Activated T-cell treated with anti-CD3 and anti-CD28 coated beads, Interleukin-2, amount 50 U/mL, for 72 hours (primary cell): ENCODE measurements around the gene PJA2. TPM values are rescaled to one million over a fixed set of nuclear protein-coding genes. Genes with fewer than 3 reads are reported as not detected.
A peak's percentile ranks its signal among the peaks of the same experiment; 100 is the strongest.
"Not testable (repeated sequence)": the region's sequence is repeated elsewhere in the genome, so short reads cannot be mapped to it uniquely, and the experiment has no call there.

Experiments used
- ATAC-seq, 2 donors: fragments of 150-1000 bp; cut with Tn5 transposase; replicated peaks in 1 of 2; 2 replicates each; pipeline ENCODE4 v1.10.0; 2021; ENCODE audit warnings: moderate library complexity in 2 of 2, mild to moderate bottlenecking in 1 of 2
- DNase-seq, 2 donors: peaks; one replicate each; pipeline ENCODE4 v3.0.0; 2021 to 2022; ENCODE audit warnings: mixed read lengths in 1 of 2
- H3K27ac Mint-ChIP-seq: one replicate; pipeline ENCODE4 v1.8.0; 2022; ENCODE audit warnings: mild to moderate bottlenecking, moderate library complexity, mixed read lengths
- H3K27me3 Mint-ChIP-seq: one replicate; pipeline ENCODE4 v1.8.0; 2022; ENCODE audit warnings: low read depth, mixed read lengths
- H3K36me3 Mint-ChIP-seq, 2 donors: one replicate each; pipeline ENCODE4 v1.8.0; 2022; ENCODE audit warnings: mixed read lengths in 2 of 2, mild to moderate bottlenecking in 1 of 2; ENCODE audit not compliant: insufficient read depth in 2 of 2
- H3K4me1 Mint-ChIP-seq: one replicate; pipeline ENCODE4 v1.8.0; 2022; ENCODE audit warnings: low read depth, mixed read lengths
- H3K4me3 Mint-ChIP-seq, 2 donors: one replicate each; pipeline ENCODE4 v1.8.0; 2022; ENCODE audit warnings: mild to moderate bottlenecking in 2 of 2, mixed read lengths in 2 of 2, moderate library complexity in 2 of 2
- H3K9me3 Mint-ChIP-seq, 2 donors: one replicate each; pipeline ENCODE4 v1.8.0; 2022; ENCODE audit warnings: mixed read lengths in 2 of 2
- total RNA-seq, 2 donors: library from RNA; stranded (reverse); gene quantifications; one replicate each; pipeline ENCODE4 v1.2.3, GENCODE V29; 2022

The PJA2 gene, protein sequence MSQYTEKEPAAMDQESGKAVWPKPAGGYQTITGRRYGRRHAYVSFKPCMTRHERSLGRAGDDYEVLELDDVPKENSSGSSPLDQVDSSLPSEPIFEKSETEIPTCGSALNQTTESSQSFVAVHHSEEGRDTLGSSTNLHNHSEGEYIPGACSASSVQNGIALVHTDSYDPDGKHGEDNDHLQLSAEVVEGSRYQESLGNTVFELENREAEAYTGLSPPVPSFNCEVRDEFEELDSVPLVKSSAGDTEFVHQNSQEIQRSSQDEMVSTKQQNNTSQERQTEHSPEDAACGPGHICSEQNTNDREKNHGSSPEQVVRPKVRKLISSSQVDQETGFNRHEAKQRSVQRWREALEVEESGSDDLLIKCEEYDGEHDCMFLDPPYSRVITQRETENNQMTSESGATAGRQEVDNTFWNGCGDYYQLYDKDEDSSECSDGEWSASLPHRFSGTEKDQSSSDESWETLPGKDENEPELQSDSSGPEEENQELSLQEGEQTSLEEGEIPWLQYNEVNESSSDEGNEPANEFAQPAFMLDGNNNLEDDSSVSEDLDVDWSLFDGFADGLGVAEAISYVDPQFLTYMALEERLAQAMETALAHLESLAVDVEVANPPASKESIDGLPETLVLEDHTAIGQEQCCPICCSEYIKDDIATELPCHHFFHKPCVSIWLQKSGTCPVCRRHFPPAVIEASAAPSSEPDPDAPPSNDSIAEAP
- total RNA-seq: 10 to 100 TPM; 62.5 to 66.2 TPM

DNA sequence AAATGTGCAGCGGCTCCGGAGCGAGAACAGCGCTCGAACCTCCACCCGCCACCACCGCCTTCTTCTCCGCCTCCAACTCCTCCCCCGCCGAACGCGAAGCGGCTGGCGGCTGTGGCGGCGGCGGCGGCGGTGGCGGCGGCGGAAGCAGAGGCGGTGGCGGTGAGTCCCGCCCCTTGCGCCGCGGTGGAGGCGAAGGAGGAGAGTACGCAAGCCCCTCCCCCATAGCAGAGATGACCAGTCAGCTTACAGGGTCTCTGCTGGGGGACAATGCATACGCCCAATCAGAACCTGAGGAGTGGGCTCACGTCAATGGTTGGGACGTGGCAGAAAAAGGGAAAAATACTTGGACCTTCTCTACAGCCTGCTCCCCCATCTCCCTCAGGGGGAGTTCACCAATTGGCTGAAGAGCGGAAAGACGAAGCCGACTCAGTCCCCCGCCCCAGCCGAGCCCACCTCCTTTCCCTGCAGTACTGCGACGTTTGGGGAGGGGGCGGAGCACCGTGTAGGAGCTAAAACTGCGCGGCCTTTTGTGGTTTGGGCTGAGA lies at the start of gene PJA2:
PJA2 (minus strand) TSS at position 131 of the 545 bp plus-strand sequence. CDS start 26,541 bp downstream, outside the sequence.
- Mint-ChIP-seq H3K9me3 (peaks cover 6 to 8% of the 10 kb centered on the region in 2 donors), H3K27ac (peak within 1 kb of the TSS; percentile 99), H3K4me3 (peak within 1 kb of the TSS; percentile 88 to 100), H3K27me3 (no peaks in the 10 kb centered on the region), H3K4me1 (peaks cover 48% of the 10 kb centered on the region), H3K36me3 (peaks cover 7 to 13% of the 10 kb centered on the region in 2 donors)
- ATAC-seq (peak; percentile 87), DNase-seq (peak; percentile 97)

DNA sequence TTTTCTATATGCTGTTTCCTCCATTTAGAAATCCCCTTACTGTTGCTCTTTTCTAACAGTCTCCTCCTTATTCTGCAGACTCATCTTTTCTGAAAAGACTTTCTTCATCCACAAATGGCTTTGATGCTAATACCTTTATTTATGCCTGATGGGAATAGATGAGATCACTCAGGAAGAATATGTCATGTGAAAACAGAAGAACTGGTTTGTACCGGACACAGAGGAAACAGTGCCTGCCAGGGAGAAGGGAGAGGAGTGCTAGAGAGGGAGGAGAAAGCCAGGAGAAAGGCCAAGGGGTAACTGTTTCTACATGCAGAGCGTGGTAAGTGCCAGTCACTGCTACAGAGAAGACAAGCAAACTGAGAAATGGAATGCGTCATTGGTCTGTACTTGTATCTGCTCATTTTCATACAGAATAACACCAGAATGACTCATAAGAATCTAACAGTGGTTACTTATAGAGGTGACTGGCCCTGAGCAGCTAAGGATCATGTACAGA lies 45.9 kb upstream of the PJA2 start:
- Mint-ChIP-seq H3K4me3 (peak overlapping the region; percentile 57 to 72), H3K9me3 (peaks cover 0 to 3% of the 10 kb centered on the region in 2 donors), H3K27me3 (peaks cover 12% of the 10 kb centered on the region), H3K4me1 (peaks cover 7% of the 10 kb centered on the region), H3K27ac (peak overlapping the region; percentile 35), H3K36me3 (peaks cover 1 to 6% of the 10 kb centered on the region in 2 donors)
- ATAC-seq (peak; percentile 100), DNase-seq (peak; percentile 19 to 30)

DNA sequence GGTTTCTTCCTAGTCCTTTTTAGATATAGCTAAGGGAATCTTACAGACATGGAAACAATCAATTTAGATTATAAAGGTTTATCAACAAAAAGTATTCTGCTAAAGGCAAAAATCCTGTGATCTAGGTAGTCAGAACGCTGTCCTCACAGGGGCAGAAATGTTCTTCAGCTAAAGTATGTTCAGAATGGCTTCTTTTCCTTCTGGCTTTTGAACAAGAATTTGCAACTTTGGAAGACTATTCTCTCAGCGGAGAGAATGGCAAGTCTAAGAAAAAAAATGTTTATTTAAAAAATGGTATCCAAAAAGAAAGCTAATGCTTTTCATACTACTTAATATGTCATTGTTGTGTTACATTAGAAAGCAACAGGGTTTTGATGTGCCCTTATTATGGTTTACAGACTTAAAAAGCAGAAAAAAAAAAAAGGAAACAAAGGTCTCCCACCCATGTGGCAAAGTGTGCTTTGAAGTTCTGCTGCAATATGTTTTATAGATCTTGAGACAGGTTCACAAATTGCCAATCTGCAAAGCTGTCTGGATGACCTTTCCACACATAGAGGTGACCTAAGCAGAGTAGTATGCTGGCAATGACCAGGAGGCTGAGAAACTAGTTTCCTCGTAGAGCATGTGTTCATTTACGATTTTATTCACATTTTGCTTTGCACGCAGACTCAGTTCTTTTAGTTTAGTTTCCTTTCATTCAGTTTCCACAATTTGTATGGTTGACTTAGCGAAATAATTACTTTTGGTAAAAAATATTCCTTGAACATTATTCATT lies 45.1 kb upstream of the PJA2 start:
- peaks cover 0 to 3% of the 10 kb centered on the region in 2 donors for H3K9me3 Mint-ChIP-seq
- ATAC-seq (no peak), DNase-seq (no peak)
- H3K36me3 Mint-ChIP-seq: peaks cover 1 to 4% of the 10 kb centered on the region in 2 donors
- peaks cover 7% of the 10 kb centered on the region for H3K4me1 Mint-ChIP-seq
- H3K4me3 Mint-ChIP-seq: peak overlapping the region; percentile 57 to 72
- H3K27ac Mint-ChIP-seq: no peak overlapping the region
- peaks cover 12% of the 10 kb centered on the region for H3K27me3 Mint-ChIP-seq

DNA sequence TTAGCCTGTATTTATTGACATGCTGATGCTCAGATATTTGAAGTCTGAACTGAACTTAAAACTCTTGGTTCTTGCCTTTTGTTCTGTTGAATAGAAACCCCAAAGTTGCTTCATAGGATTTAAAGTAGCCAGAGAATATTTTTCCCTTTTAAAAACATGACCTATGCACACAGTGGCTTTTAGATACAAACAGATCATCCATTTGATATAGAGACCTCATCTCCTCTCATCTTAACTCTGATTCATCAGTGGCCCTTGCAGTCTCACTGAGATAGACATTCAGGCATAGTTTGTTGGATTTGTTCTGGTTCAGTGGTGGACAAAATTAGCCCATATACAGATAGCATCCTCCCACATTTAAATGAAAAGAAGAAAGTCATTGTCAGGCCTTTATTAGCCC lies 43.5 kb upstream of the PJA2 start:
- H3K36me3 Mint-ChIP-seq: peaks cover 1 to 2% of the 10 kb centered on the region in 2 donors
- H3K27me3 Mint-ChIP-seq: peaks cover 7% of the 10 kb centered on the region
- H3K9me3 Mint-ChIP-seq: peaks cover 0 to under 1% of the 10 kb centered on the region in 2 donors
- H3K4me3 Mint-ChIP-seq: no peak overlapping the region
- ATAC-seq: no peak
- H3K4me1 Mint-ChIP-seq: peaks cover 7% of the 10 kb centered on the region
- H3K27ac Mint-ChIP-seq: peak overlapping the region; percentile 40
- DNase-seq: no peak

DNA sequence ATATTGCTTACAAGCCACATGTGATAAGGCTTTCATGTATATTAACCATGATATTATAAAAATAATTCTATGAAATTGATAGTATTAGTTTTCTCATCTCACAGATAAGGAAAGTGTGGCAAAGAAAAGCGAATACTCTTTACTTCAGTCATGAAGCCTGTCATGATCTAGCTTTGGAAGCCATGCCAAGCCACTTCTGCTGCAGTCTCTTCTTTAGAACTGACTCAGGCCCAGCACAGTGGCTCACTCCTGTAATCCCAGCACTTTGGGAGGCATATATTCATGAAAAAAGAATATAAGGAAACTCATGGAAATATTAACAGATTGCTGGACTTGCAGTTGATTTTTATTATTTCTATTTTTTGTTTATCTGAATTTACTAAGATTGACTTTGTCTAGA lies 42.9 kb upstream of the PJA2 start:
- Mint-ChIP-seq H3K27me3 (peaks cover 6% of the 10 kb centered on the region), H3K4me3 (no peak overlapping the region), H3K27ac (no peak overlapping the region), H3K9me3 (no peaks in the 10 kb centered on the region), H3K4me1 (peaks cover 7% of the 10 kb centered on the region), H3K36me3 (peaks cover 1 to 2% of the 10 kb centered on the region in 2 donors)
- no peak for ATAC-seq
- DNase-seq: no peak

DNA sequence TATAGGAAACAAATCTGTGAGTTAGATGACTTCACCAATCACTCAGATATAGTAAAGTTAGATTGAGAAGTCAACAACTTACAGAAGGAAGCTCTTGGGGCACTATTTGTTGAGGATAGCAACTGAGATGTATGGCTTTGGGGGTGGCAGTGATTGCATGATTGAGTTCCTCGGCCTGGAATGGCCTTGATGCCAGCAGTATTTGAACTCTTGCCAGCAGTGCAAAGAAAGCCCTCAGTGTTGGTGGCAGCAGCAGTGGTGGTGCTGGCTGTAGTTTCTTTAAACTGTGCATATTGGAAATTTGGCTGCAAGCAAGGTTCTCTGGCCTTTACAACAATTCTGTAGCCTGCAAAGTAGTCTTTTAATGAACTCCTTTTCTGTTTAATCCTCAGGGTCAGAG lies 41.4 kb upstream of the PJA2 start:
- H3K4me1 Mint-ChIP-seq: peaks cover 7% of the 10 kb centered on the region
- H3K36me3 Mint-ChIP-seq: no peaks in the 10 kb centered on the region
- DNase-seq (no peak), ATAC-seq (no peak)
- no peak overlapping the region for H3K27ac Mint-ChIP-seq
- peaks cover 6% of the 10 kb centered on the region for H3K27me3 Mint-ChIP-seq
- no peaks in the 10 kb centered on the region for H3K9me3 Mint-ChIP-seq
- H3K4me3 Mint-ChIP-seq: no peak overlapping the region

DNA sequence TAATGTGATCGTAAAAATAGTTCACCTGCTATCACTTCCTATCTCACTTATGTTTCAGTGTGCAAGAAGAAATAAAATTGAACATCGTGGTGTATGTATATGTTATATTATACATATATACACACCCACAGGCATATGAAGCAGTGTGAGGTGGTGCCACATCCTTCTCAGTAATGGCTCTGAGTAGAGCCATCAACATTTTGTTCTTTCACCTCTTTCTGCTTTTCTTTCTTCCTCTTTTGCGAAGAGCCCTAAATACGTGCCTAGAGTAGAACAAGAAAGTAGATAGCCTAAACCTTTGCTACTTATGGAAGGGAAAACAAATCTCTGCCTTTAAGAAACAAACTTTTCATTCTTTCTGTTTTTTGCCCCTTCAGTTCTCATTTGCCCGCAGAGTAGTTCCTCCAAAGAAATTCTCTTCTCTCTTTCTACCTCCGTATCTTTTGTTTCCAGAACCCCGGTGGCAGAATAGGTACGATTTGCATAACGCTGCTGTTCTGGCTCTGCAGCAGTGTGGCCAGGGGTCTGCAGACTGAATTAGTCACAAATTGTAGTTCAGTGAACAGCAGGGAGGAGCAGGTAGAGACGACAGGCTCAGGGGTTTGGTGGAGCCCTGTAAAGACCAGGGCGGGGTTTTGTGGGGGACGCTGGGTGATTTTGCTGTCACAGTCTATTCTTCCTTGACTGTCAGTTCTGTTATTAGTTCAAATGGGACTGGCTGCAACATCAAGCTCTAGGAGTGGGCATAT lies 40.5 kb upstream of the PJA2 start:
- peaks cover under 1% of the 10 kb centered on the region for H3K4me1 Mint-ChIP-seq
- no peak for ATAC-seq

DNA sequence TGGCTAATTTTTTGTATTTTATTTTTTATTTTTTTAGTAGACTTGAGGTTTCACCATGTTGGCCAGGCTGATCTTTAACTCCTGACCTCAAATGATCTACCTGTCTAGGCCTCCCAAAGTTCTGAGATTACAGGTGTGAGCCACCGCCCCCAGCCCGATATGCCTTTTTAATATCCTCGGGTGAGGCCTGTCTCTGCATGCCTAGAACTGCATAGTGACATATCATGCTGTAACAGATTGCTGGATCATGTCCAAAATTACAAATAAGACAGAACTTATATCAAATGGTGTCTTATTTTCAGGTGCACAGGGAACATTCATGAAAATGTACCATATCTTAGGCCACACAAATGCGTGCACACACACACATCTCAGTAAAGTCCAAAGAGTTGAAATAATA lies 39.1 kb upstream of the PJA2 start:
- Mint-ChIP-seq H3K27me3 (no peaks in the 10 kb centered on the region), H3K9me3 (no peaks in the 10 kb centered on the region), H3K36me3 (peaks cover 0 to 3% of the 10 kb centered on the region in 2 donors), H3K4me1 (no peaks in the 10 kb centered on the region), H3K27ac (no peak overlapping the region), H3K4me3 (no peak overlapping the region)
- DNase-seq (no peak), ATAC-seq (no peak)

More for the DNA sequence above, 40.5 kb upstream of the PJA2 start:
- Mint-ChIP-seq H3K27ac (no peak overlapping the region), H3K36me3 (no peaks in the 10 kb centered on the region), H3K4me3 (peak overlapping the region in 1 of 2 donors; percentile 27), H3K9me3 (no peaks in the 10 kb centered on the region), H3K27me3 (peaks cover 1% of the 10 kb centered on the region)
- no peak for DNase-seq

DNA sequence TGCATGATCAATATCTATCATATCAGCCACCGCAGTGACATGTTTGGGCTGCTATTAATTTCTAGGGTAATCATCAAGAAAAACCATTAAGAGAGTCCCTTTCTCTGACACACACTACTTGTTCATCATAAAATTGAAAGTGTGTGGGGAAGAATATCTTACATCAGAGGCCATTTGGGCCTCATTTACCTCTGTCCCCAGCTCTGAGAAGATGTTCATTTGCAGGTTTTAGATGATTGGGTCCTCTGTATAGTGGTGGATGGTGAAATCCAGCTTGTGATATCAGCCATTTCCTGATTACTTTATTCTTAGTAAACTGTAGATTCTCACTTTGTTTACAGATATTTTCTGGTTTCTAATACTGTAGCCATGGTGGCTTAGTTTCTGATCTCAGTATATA lies 29.8 kb upstream of the PJA2 start:
- H3K36me3 Mint-ChIP-seq: no peaks in the 10 kb centered on the region
- H3K27me3 Mint-ChIP-seq: no peaks in the 10 kb centered on the region
- H3K4me1 Mint-ChIP-seq: no peaks in the 10 kb centered on the region
- H3K9me3 Mint-ChIP-seq: no peaks in the 10 kb centered on the region
- DNase-seq (no peak), ATAC-seq (peak in 1 of 2 donors; percentile 30)
- H3K4me3 Mint-ChIP-seq: no peak overlapping the region
- no peak overlapping the region for H3K27ac Mint-ChIP-seq

DNA sequence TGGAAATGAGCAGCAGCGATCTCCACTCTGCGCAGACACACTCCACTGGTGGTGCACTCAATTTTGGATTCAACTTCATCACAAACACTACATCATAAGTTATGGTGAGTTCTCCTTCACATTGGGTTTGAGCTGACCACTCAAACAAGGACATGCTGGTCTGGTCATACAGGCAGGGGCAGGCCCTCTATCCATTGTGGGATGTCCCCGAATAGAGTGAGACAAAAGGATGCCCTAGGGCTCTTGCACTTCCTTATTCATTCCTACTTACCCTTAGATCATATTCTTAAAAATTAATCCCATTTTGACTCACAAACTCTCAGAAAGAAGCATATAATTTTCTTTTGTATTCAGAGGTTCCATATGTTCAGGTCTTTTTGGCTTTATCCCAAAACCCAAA lies 16.3 kb upstream of the PJA2 start:
- no peak overlapping the region for H3K4me3 Mint-ChIP-seq
- DNase-seq: no peak
- peaks cover 10% of the 10 kb centered on the region for H3K27me3 Mint-ChIP-seq
- no peak overlapping the region for H3K27ac Mint-ChIP-seq
- H3K9me3 Mint-ChIP-seq: no peaks in the 10 kb centered on the region
- no peaks in the 10 kb centered on the region for H3K4me1 Mint-ChIP-seq
- H3K36me3 Mint-ChIP-seq: no peaks in the 10 kb centered on the region
- ATAC-seq: no peak

DNA sequence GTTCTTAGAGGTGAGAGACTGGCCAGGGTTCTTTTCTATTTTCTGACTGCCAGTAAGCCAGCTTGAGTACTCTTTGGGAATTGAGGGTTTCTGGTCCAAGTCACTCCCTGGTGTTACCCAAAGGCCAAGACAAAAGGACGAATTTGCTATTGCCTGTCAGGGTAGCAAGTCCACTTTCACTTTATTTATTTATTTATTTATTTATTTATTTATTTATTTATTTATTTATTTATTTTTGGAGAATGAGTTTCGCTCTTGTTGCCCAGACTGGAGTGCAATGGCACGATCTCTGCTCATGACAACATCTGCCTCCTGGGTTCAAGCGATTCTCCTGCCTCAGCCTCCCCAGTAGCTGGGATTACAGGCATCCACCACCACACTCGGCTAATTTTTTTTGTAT lies 15.7 kb upstream of the PJA2 start:
- not testable (repeated sequence) for H3K36me3 Mint-ChIP-seq, DNase-seq, H3K4me1 Mint-ChIP-seq, ATAC-seq, H3K27ac Mint-ChIP-seq, H3K9me3 Mint-ChIP-seq, H3K4me3 Mint-ChIP-seq
- peaks cover 10% of the 10 kb centered on the region for H3K27me3 Mint-ChIP-seq

DNA sequence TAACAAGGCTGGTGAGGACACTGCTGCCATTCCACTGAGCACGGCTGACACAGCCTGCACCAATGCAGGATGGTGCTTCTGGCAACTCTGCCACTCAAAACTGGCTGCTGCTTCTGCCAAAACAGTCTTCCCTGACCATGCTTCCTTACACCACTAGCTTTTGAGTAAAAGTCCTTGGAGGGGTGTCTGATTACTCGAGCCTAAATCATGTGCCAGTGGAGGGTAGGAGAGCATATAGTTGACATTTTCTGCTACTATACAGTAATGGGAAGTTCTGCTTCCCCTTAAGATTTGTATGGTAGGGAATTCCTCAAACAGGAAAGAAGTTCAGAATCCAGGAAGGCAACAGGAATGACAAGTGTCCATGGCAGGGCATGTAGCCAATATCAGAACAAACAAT lies 12.2 kb upstream of the PJA2 start:
- Mint-ChIP-seq H3K27ac (no peak overlapping the region), H3K4me3 (no peak overlapping the region), H3K27me3 (peaks cover 10% of the 10 kb centered on the region), H3K4me1 (no peaks in the 10 kb centered on the region), H3K9me3 (no peaks in the 10 kb centered on the region), H3K36me3 (no peaks in the 10 kb centered on the region)
- ATAC-seq: no peak
- no peak for DNase-seq
